ENCODE data around the gene L1TD1. TPM values are rescaled to one million over a fixed set of nuclear protein-coding genes. Genes with fewer than 3 reads are reported as not detected.
"Not testable (repeated sequence)": the region's sequence is repeated elsewhere in the genome, so short reads cannot be mapped to it uniquely, and the experiment has no call there.

The L1TD1 gene
- total and polyA plus RNA-seq, 9 donors: 0.73 to 3.6 (median 2.2) TPM

DNA sequence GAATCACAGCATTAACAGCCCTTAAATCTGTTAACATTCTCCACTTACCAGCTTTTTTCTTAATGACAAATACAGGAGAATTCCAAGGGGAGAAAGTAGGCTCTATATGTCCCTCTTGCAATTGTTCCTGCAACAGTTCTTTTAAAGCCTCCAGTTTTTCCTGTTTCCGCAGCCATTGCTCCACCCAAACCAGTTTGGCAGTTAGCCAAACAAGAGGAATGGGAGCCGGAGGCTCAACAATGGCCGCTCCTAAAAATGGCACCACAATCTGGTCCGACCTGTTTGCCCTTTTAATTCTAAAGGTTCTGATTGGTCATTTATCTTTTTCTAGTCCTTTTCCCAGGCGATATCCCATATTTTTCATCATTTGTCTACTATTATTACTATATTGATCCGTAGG is 14.0 kb upstream of the L1TD1 start:
- H3K4me3 ChIP-seq (ENCODE audit: low read length): no peak overlapping the region
- 14% methylated on average over 3 of the region's 6 CpGs for WGBS (ENCODE audit: insufficient coverage)
- no peak for DNase-seq
- no peaks in the 10 kb centered on the region for H3K36me3 ChIP-seq (ENCODE audit: control insufficient read depth, insufficient read depth, low read length)
- no peaks in the 10 kb centered on the region for H3K4me1 ChIP-seq (ENCODE audit: control insufficient read depth, insufficient read depth, low read length)
- H3K9me3 ChIP-seq (replicated peaks; ENCODE audit: control insufficient read depth, low read depth, low read length): no peaks in the 10 kb centered on the region
- H3K27ac ChIP-seq (ENCODE audit: low read length): no peak overlapping the region
- H3K27me3 ChIP-seq (ENCODE audit: control insufficient read depth, insufficient read depth, low read length): no peaks in the 10 kb centered on the region

DNA sequence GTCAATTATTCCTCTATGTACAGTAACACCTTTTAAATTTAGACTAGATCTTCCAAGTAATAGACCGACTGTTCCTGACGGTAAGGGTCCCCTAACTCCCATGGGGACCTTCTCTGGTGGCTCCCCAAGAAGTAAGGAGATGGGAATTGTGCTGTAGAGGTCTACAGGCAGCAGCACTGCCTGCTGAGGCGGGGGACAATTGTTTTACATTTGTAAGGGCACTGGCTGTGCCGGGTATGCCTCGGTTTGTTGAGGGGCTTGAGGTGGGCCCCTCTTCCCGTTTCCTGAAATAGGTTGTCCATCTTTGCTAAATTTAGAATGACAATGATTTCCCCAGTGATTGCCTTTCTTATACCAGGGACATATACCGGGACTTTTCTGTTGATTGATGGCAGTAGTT is 13.1 kb upstream of the L1TD1 start:
- no peak overlapping the region for H3K4me3 ChIP-seq (ENCODE audit: low read length)
- H3K27me3 ChIP-seq (ENCODE audit: control insufficient read depth, insufficient read depth, low read length): no peaks in the 10 kb centered on the region
- H3K36me3 ChIP-seq (ENCODE audit: control insufficient read depth, insufficient read depth, low read length): no peaks in the 10 kb centered on the region
- no peak overlapping the region for H3K27ac ChIP-seq (ENCODE audit: low read length)
- WGBS (ENCODE audit: insufficient coverage): 72% methylated on average over 3 of the region's 7 CpGs
- H3K4me1 ChIP-seq (ENCODE audit: control insufficient read depth, insufficient read depth, low read length): no peaks in the 10 kb centered on the region
- no peak for DNase-seq
- H3K9me3 ChIP-seq (replicated peaks; ENCODE audit: control insufficient read depth, low read depth, low read length): no peaks in the 10 kb centered on the region

DNA sequence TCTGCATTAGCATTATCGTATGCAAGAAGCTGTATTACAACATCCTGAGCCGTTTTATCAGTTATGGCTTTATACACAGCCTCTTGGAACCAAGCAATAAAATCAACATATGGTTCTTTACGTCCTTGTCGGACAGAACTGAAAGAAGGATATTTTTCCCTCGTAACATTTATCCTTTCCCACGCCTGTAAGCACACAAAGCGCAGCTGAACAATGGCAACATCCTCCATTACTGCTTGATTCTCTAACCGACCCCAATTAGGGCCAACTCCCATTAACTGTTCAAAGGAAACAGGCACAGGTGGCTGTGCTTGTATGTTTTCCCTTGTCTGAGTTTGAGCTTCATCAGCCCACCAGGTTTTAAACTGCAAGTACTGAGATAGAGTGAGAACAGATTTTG is 12.5 kb upstream of the L1TD1 start:
- 43% methylated on average over 6 of the region's 8 CpGs for WGBS (ENCODE audit: insufficient coverage)
- H3K9me3 ChIP-seq (replicated peaks; ENCODE audit: control insufficient read depth, low read depth, low read length); H3K27me3 ChIP-seq (ENCODE audit: control insufficient read depth, insufficient read depth, low read length); H3K36me3 ChIP-seq (ENCODE audit: control insufficient read depth, insufficient read depth, low read length); H3K4me1 ChIP-seq (ENCODE audit: control insufficient read depth, insufficient read depth, low read length); DNase-seq; H3K4me3 ChIP-seq (ENCODE audit: low read length); H3K27ac ChIP-seq (ENCODE audit: low read length): not testable (repeated sequence)

DNA sequence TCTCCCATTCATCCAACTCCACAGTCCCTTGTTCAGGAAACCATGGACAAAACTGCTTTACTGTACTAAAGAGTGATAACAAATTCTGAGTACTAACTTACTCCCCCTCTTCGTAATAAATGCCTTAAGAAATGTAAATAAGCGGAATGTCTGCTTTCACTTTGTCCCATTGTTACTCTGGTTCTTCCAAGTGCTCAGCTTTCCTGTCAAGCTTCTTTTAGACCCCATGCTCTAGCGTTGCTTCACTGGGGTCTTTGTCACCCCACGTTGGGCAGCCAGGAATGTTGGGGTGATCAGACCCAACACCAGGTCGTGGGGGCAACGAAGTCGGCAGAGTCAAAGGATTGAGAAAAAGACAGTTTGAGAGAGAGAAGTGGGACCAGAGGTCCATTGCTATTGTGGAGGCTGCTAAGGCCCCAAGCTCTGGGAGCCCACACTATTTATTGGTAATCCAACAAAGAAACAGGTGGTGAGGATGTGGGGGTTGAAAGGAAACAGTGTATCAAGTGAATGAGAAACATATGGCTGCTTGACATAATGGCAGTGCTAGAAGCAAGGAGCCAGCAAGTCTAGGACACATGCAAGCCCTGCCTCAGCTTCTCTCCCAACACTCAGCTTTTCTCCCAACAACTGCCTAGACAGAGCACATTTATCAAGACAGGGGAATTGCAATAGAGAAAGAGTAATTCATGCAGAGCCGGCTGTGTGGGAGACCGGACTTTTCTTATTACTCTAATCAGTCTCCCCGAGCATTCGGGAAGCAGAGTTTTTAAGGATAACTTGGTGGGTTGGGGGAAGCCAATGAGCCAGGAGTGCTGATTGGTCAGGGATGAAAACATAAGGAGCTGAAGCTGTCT is 11.3 kb upstream of the L1TD1 start:
- not testable (repeated sequence) for DNase-seq; H3K4me3 ChIP-seq (ENCODE audit: low read length); H3K9me3 ChIP-seq (replicated peaks; ENCODE audit: control insufficient read depth, low read depth, low read length); H3K27me3 ChIP-seq (ENCODE audit: control insufficient read depth, insufficient read depth, low read length); H3K36me3 ChIP-seq (ENCODE audit: control insufficient read depth, insufficient read depth, low read length); H3K4me1 ChIP-seq (ENCODE audit: control insufficient read depth, insufficient read depth, low read length)
- WGBS (ENCODE audit: insufficient coverage): 30% methylated on average over 4 of the region's 11 CpGs
- peak overlapping the region; percentile 20 for H3K27ac ChIP-seq (ENCODE audit: low read length)

DNA sequence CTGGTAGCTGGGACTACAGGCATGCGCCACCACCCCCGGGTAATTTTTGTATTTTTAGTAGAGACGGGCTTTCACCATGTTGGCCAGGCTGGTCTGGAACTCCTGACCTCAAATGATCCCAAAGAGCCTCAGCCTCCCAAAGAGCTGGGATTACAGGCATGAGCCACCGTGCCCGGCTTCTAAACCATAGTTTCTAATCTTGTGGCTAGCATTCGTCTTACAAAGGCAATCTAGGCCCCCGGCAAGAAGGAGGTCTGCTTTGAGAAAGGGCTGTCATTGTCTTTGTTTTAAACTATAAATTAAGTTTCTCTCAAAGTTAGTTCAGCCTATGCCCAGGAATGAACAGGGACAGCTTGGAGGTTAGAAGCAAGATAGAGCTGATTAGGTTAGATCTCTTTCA is 10.3 kb upstream of the L1TD1 start:
- Histone ChIP-seq H3K4me1 (ENCODE audit: control insufficient read depth, insufficient read depth, low read length) (no peaks in the 10 kb centered on the region), H3K27ac (ENCODE audit: low read length) (no peak overlapping the region), H3K9me3 (replicated peaks; ENCODE audit: control insufficient read depth, low read depth, low read length) (no peaks in the 10 kb centered on the region), H3K27me3 (ENCODE audit: control insufficient read depth, insufficient read depth, low read length) (no peaks in the 10 kb centered on the region), H3K36me3 (ENCODE audit: control insufficient read depth, insufficient read depth, low read length) (no peaks in the 10 kb centered on the region), H3K4me3 (ENCODE audit: low read length) (no peak overlapping the region)
- no peak for DNase-seq
- 100% methylated on average over 1 of the region's 7 CpGs for WGBS (ENCODE audit: insufficient coverage)

DNA sequence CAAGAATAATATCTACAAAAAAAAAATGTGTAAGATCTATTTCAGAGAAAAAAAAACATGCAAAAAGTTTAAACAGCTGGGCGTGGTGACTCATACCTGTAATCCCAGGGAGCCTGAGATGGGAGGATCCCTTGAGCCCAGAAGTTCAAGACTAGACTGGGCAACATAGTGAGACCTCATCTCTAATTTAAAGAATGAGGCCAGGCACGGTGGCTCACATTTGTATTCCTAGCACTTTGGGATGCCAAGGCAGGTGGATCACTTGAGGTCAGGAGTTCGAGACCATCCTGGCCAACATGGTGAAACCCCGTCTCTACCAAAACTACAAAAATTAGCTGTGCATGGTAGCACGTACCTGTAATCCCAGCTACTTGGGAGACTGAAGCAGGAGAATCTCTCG is 9.4 kb upstream of the L1TD1 start:
- WGBS (ENCODE audit: insufficient coverage): 86% methylated on average over 5 of the region's 6 CpGs
- H3K4me3 ChIP-seq (ENCODE audit: low read length); H3K27me3 ChIP-seq (ENCODE audit: control insufficient read depth, insufficient read depth, low read length); H3K27ac ChIP-seq (ENCODE audit: low read length); H3K36me3 ChIP-seq (ENCODE audit: control insufficient read depth, insufficient read depth, low read length); H3K4me1 ChIP-seq (ENCODE audit: control insufficient read depth, insufficient read depth, low read length); H3K9me3 ChIP-seq (replicated peaks; ENCODE audit: control insufficient read depth, low read depth, low read length); DNase-seq: not testable (repeated sequence)

DNA sequence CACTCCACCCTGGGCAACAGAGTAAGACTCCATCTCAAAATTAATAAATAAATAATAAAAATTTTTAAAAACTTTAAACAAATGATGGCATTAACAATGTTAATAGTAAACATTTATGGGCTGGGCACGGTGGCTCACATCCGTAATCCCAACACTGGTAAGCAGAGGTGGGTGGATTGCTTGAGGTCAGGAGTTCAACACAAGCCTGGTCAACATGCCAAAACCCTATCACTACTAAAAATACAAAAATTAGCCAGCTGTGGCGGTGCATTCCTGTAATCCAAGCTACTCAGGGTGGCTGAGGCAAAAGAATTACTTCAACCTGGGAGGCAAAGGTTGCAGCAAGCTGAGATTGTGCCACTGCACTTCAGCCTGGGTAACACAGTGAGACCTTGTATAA is 9.0 kb upstream of the L1TD1 start:
- Histone ChIP-seq H3K27ac (ENCODE audit: low read length) (no peak overlapping the region), H3K4me1 (ENCODE audit: control insufficient read depth, insufficient read depth, low read length) (no peaks in the 10 kb centered on the region), H3K27me3 (ENCODE audit: control insufficient read depth, insufficient read depth, low read length) (no peaks in the 10 kb centered on the region), H3K4me3 (ENCODE audit: low read length) (no peak overlapping the region), H3K36me3 (ENCODE audit: control insufficient read depth, insufficient read depth, low read length) (no peaks in the 10 kb centered on the region), H3K9me3 (replicated peaks; ENCODE audit: control insufficient read depth, low read depth, low read length) (no peaks in the 10 kb centered on the region)
- DNase-seq: no peak
- 88% methylated on average over 1 of the region's 3 CpGs for WGBS (ENCODE audit: insufficient coverage)

DNA sequence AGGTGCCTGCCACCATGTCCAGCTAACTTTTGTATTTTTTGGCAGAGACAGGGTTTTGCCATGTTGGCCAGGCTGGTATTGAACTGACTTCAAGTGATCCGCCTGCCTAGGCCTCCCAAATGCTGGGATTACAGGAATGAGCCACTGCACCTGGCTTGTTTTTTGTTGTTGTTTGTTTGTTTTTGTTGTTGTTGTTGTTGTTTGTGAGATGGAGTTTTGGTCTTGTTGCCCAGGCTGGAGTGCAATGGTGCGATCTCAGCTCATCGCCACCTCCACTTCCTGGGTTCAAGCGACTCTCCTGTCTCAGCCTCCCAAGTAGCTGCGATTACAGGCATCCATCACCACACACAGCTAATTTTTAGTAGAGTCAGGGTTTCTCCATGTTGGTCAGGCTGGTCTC is 7.1 kb upstream of the L1TD1 start:
- no peaks in the 10 kb centered on the region for H3K9me3 ChIP-seq (replicated peaks; ENCODE audit: control insufficient read depth, low read depth, low read length)
- H3K27me3 ChIP-seq (ENCODE audit: control insufficient read depth, insufficient read depth, low read length): no peaks in the 10 kb centered on the region
- 100% methylated on average over 2 of the region's 5 CpGs for WGBS (ENCODE audit: insufficient coverage)
- no peak for DNase-seq
- H3K4me1 ChIP-seq (ENCODE audit: control insufficient read depth, insufficient read depth, low read length): no peaks in the 10 kb centered on the region
- H3K4me3 ChIP-seq (ENCODE audit: low read length): no peak overlapping the region
- no peaks in the 10 kb centered on the region for H3K36me3 ChIP-seq (ENCODE audit: control insufficient read depth, insufficient read depth, low read length)
- H3K27ac ChIP-seq (ENCODE audit: low read length): no peak overlapping the region

DNA sequence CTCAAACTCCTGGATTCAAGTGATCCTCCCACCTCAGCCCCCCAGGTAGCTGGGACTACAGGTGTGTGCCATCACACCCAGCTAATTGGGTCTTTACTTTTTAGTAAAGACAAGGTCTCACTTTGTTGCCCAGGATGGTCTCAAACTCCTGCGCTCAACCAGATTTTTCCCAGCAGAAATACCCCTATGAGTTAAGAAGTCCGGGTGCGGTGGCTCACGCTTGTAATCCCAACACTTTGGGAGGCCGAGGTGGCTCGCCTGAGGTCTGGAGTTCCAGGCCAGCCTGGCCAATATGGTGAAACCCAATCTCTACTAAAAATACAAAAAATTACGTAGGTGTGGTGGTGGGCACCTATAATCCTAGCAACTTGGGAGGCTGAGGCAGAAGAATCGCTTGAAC is 6.5 kb upstream of the L1TD1 start:
- H3K9me3 ChIP-seq (replicated peaks; ENCODE audit: control insufficient read depth, low read depth, low read length): no peaks in the 10 kb centered on the region
- no peak overlapping the region for H3K4me3 ChIP-seq (ENCODE audit: low read length)
- H3K36me3 ChIP-seq (ENCODE audit: control insufficient read depth, insufficient read depth, low read length): no peaks in the 10 kb centered on the region
- no peaks in the 10 kb centered on the region for H3K4me1 ChIP-seq (ENCODE audit: control insufficient read depth, insufficient read depth, low read length)
- 100% methylated on average over 2 of the region's 8 CpGs for WGBS (ENCODE audit: insufficient coverage)
- no peak overlapping the region for H3K27ac ChIP-seq (ENCODE audit: low read length)
- DNase-seq: no peak
- no peaks in the 10 kb centered on the region for H3K27me3 ChIP-seq (ENCODE audit: control insufficient read depth, insufficient read depth, low read length)

DNA sequence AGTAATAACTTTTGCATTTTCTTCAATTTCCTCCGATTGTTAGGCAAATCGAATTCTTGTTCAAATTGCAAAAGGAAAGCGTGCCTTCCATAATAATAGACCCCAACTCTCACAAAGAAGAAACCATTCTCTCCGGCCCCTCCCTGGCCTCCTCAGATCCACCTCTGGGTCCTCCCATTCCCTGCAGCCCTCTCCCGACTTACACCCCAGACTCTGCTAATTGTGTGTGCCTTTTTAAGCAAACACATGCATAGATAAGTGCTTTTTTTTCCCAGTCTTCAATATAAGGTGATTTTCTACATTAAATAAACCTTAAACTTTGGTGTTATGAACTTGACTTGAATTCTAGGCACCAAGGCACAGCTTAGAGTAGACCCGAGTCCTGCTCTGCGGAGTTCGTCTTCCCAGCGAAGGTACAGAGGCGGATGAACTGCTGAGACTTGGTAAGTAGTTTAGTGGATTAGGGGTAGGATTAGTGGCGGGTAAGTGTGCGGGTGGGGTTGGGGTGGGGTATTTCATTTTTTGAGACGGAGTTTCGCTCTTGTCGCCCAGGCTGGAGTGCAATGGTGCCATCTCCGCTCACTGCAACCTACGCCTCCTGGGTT is 1.5 kb downstream of the L1TD1 start:
- Histone ChIP-seq H3K27ac (ENCODE audit: low read length) (no peak overlapping the region), H3K36me3 (ENCODE audit: control insufficient read depth, insufficient read depth, low read length) (no peaks in the 10 kb centered on the region), H3K9me3 (replicated peaks; ENCODE audit: control insufficient read depth, low read depth, low read length) (no peaks in the 10 kb centered on the region), H3K4me1 (ENCODE audit: control insufficient read depth, insufficient read depth, low read length) (peaks cover 4% of the 10 kb centered on the region), H3K4me3 (ENCODE audit: low read length) (no peak overlapping the region), H3K27me3 (ENCODE audit: control insufficient read depth, insufficient read depth, low read length) (peaks cover 29% of the 10 kb centered on the region)
- no peak for DNase-seq
- 83% methylated on average over 5 of the region's 17 CpGs for WGBS (ENCODE audit: insufficient coverage)

Data from muscle of leg (tissue), 11 donors.